ENCODE data around the gene TMEM86B. TPM values are rescaled to one million over a fixed set of nuclear protein-coding genes. Genes with fewer than 3 reads are reported as not detected.

Gene TMEM86B
- polyA plus RNA-seq, 10 donors = 1.4 to 3.5 (median 2.9) TPM

- peak in 1 of 3 donors; percentile 31 for DNase-seq
Measured at GRCh38 chr19:55257461-55258420, 29.2 kb upstream of the TMEM86B start.

GRCh38 chr19:55256562-55257460 lies 28.2 kb upstream of the TMEM86B start:
- DNase-seq = no peak

DNA sequence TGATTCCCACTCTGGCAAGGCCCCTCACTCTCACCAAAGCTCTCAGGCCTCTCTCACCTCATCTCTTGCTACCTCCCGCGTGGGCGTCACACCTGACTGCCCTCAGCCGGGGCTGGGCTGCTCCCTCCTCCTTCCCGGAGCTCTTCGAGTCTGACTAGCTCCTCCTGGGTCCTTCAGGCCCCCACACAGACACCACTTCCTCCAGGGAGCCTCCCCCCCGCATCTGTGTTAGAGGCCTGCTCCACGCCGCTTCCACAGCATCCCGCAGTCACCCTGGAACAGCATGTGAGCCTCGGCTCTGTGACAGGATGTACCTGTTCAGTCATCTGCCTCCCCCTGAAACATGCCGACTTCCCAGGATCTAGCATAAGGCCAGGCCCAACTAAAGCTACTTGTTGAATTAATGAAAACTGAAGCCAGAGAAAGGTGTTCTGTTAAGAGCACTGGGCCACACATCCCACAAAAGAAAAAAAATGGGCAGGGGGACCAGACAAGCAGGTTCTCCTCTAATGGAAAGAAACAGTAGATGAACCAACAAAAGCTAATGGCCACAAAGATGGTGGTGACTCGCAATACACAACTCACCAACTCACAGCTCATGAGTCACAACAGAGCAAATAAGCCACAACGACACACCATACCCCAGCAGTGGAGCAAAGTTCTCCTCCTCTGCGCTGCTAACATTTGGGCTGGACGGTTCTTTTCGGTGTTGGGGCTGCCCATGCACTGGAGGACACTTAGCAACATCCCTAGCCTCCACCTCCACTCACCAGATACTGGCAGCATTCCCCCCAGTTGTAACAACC lies 27.3 kb upstream of the TMEM86B start:
- DNase-seq = no peak

DNA sequence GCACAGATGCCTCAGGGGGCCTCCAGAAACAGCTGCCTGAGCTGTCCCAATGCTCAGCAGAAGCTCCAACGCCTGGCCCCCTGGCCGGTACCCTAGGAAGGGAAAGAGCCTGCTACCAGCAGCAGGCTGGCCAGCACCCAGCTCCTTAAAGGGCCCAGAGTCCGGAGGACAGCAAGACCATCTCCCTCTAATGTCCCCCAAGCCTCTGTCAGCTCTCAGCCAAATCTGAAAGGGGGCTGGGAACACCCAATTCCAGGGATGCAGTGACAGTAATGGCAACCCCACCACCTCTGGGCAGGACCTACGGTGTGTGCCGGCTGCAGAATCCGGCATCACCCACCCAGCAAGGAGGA lies 26.0 kb upstream of the TMEM86B start:
- DNase-seq = no peak

DNA sequence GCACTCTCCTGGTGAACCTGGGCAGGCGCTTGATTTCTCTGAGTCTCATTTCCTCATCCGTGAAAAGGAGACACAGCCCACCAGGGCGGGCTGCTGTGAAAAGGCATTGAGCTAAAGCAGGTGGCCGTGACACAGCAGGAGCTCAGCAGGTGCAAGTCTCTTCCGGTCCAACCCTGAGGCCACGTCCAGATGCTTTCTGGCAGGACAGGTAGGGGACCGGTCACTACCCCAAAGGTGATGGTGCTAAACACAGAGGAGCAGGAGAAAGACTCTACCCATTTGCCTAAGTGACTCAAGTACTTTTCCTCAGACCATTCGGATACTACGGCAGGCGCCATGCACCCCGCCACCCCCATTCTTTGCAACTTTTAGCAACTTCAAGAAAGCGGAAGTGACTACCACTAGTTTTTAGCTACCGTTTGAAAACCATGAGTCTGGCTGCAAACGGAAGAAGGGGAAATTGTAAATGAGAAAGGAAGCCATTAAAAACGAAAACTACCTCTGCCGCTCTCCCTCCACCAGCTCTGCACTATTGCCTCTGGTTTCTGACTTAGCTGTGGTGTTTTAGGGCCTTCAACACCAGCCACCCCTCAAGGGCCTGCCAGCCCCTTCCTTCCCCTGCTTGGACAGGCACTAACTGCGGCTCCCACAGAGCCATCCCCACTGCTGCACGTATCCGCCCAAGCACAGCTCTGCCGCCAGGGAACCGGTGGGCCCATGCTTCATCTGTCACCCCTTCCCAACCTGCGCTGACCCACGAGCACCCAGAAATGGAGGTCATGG lies 25.5 kb upstream of the TMEM86B start:
- peak in 1 of 3 donors; percentile 22 for DNase-seq

- DNase-seq = no peak
Measured at GRCh38 chr19:55252760-55253663, 24.4 kb upstream of the TMEM86B start.

- no peak for DNase-seq
Measured at GRCh38 chr19:55251341-55252081, 22.9 kb upstream of the TMEM86B start.

DNA sequence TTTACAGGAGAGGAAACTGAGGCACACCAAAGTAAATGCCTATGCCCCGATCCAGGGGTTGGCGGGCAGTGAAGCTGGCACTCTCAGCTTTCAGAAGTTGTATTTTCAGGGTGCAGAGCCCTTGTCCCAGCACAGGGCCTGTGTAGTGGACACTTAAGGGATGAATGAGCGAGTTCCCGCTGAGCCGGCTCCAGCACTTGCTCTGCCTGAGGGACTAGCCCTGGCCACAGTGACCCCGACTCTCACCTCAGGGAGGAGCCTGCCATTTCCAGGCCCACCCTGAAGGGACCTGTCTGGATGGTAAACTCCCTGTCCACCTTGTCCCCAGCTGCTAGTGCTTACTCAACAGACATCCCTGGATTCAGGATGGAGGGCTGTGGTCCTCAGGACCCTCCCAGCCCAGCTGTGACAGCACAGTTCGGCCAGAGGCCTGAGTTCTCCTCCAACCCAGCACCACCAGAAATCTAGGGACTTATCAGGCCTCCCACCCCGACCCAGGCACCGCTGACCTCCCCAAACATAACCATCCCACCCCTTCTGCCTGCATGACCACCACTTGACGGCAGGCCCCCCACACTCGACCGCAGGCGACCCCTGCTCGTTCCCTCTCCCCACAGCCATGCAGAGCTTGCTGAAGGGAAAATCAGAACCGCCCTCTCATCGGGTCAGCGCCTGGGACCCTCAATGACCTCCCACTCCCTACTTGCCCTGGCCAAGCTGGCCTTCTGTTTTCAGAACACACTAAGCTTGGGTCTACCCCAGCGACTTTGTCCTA lies 21.9 kb upstream of the TMEM86B start:
- DNase-seq = no peak

DNA sequence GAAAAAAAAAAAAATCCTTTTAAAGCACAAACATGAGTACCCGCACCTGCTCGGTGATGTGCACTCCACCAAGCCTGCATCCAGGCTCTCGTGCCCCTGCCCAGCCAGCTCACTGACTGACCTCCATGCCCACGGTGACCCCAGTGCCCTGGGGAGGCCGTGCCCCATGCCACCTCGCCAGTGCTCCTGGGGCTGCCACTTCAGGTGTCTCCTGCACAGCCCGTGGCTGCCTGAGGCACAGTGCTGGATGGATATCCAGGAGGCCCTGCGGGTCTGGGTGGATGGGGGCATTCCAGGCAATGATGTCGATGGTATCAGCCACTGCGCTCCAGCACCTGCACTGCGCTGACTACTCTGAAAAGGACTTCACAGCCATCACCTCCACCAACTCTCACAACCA lies 21.3 kb upstream of the TMEM86B start:
- no peak for DNase-seq

DNA sequence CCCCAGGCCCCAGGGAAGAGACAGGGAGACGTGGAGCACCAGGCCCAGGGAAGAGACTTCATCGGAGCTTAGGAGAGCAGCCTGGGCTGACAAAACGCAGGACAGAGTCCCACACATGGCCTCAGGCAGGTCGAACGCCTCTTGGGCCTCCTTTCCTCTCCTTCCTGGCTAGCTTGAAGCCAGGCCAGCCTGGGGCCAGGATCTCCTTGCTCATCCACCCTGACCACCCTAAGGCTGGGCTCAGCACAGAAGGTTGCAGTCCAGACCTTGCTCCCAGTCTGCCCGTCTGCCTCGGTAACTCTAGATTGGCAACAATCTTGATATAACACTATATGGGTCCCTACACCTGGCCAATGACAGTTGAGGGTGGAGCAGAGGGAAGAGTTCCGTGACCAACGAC lies 20.1 kb upstream of the TMEM86B start:
- DNase-seq = no peak

DNA sequence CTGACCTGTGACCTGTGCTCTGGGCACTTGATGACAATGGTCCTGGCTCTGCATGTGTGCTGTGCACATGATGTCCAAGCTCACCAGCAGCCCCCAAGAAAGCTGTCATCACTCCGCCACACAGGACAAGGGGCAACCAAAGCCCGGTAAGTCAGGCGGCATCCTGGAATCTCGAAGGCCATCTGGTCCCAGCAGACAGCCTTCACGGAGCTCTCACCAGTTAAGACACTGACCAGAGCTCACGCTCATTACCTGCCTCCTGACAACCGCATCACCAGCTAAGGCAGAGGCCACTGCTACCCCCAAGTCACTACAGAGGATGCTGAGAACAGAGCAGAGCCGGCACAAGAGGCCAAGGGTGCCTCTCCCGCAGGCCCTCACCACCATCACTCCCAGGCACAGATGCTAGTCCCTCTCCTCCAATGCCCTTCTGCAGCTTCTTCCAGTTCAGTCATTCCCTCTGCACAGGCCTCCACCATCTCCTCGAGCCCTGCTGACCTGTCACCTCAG lies 19.7 kb upstream of the TMEM86B start:
- DNase-seq = no peak

DNA sequence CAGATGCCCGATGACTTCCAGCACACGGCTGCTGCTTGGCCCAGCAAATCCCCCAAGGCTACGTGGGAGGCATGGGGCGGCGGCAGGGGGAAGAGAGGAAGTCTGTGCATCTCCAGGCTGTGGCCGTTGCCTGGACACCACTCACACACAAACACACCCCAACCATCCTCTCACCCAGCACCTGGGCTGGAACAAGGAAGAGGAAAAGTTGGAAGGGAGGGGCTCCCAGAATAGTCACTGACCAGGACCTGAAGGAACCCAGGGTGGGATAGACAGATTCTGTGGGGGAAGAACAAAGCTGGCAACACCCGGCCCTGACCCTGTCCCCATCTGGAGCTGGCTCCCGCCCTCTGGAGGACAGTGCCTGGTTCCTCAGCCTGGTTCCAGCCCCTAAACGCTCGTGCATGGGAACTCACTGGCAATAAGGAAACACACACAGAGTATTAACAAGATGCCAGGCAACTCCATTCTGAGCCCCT lies 19.1 kb upstream of the TMEM86B start:
- DNase-seq = peak in 1 of 3 donors; percentile 58

GRCh38 chr19:55246462-55247451 lies 18.2 kb upstream of the TMEM86B start:
- no peak for DNase-seq

DNA sequence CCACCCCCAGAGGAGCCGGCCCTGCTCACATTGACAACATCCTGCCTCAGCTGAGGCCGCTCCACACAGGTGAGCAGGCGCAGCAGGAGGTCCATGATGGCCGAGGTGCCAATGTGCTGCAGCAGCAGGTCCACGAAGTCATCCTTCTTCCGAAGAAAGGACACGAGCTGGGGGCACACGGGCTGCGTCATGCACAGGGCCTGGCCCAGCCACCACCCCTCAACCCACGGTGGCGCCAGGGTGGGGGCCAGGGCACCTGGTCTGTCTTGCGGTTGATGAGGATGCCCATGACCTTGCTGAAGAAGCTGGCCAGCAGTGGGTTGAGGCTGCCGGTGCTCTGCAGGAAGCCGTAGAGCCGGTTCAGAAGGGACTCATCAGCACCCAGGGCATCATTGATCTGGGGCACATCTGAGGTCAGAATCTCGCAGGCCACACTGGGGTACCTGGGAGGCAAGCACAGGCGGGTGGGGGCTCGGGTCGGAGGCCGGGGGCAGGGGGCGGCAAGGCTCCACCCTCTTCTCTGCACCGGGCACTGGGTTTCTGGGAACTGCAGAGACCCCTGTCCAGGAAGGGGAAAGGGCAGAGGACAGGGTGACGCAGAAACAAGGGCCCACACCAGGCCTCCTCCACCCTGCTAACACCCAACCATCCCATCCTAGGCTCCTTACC lies 16.8 kb upstream of the TMEM86B start:
- no peak for DNase-seq

GRCh38 chr19:55244004-55244680 lies 15.6 kb upstream of the TMEM86B start:
- DNase-seq = no peak
